ENCODE results near the gene TXNDC8. TPM values are rescaled to one million over a fixed set of nuclear protein-coding genes. Genes with fewer than 3 reads are reported as not detected.

The TXNDC8 gene
- total RNA-seq, 3 donors from 2014 or later (not counting 1 experiment from before 2014, with no cell fraction given) = not detected

DNA sequence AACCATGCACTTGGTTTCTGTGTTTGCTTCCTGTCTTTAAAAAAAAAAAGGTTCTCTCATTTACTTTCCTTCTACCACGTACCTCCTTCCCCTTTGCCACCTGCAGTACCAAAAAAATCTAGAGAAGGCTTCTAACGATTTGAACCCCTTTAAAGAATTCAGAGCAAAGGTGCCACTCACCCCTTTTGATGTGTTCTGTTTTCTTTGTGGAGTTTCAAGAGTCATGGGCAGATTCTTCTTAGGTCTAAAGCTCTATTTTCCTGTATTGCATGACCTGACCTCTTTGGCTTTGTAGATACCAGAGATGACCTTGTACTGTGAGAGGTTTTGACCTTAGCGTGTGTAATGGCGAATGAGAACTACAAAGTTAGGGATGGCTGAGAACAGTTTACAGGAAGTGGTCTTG, 29.0 kb downstream of the TXNDC8 start:
- no peak for ATAC-seq
- Histone ChIP-seq H3K4me3 (ENCODE audit: low read length) (no peak overlapping the region), H3K9me3 (ENCODE audit: control insufficient read depth, insufficient read depth, low read length) (peaks cover 2% of the 10 kb centered on the region), H3K4me1 (ENCODE audit: control insufficient read depth, insufficient read depth, low read length) (peaks cover 2% of the 10 kb centered on the region), H3K27ac (ENCODE audit: low read length) (no peak overlapping the region), H3K36me3 (ENCODE audit: control insufficient read depth, insufficient read depth, low read length) (no peaks in the 10 kb centered on the region), H3K27me3 (ENCODE audit: control insufficient read depth, insufficient read depth, low read length) (no peaks in the 10 kb centered on the region)
- Mint-ChIP-seq H3K4me1 (peaks cover 7 to 8% of the 10 kb centered on the region in 2 donors), H3K4me3 (no peak overlapping the region), H3K9me3 (no peaks in the 10 kb centered on the region), H3K36me3 (no peaks in the 10 kb centered on the region), H3K27ac (no peak overlapping the region), H3K27me3 (ENCODE audit: low read depth in 2 of 2) (no peaks in the 10 kb centered on the region)
- intact Hi-C loops (cut with micrococcal nuclease) = no loop called here
- no peak for DNase-seq
- TF ChIP-seq, protein P1, sequence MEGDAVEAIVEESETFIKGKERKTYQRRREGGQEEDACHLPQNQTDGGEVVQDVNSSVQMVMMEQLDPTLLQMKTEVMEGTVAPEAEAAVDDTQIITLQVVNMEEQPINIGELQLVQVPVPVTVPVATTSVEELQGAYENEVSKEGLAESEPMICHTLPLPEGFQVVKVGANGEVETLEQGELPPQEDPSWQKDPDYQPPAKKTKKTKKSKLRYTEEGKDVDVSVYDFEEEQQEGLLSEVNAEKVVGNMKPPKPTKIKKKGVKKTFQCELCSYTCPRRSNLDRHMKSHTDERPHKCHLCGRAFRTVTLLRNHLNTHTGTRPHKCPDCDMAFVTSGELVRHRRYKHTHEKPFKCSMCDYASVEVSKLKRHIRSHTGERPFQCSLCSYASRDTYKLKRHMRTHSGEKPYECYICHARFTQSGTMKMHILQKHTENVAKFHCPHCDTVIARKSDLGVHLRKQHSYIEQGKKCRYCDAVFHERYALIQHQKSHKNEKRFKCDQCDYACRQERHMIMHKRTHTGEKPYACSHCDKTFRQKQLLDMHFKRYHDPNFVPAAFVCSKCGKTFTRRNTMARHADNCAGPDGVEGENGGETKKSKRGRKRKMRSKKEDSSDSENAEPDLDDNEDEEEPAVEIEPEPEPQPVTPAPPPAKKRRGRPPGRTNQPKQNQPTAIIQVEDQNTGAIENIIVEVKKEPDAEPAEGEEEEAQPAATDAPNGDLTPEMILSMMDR (IDR thresholded peaks at IDR 0.05) = no peak
- 6% methylated on average over 4 of the region's 4 CpGs for WGBS (ENCODE audit: insufficient coverage)

DNA sequence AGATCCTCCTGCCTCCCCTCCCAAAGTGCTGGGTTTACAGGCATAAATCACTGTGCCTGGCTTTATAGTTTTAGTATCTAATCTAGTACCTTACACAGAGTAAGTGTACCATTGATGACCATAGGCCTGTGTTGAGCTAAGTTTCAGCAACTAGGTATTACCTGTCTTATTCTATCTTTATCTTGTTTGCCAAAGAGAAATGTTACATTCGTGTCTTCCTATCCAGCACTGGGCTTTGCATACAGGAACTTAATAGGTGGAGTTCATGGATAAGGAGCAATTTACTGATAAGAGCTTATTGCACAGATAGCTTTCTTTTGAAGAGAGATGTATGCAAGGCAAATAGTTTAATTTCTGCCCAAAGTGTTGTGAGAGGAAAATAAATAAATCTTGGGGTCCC, 30.5 kb downstream of the TXNDC8 start:
- DNase-seq = no peak
- Histone ChIP-seq H3K36me3 (ENCODE audit: control insufficient read depth, insufficient read depth, low read length) (no peaks in the 10 kb centered on the region), H3K4me3 (ENCODE audit: low read length) (no peak overlapping the region), H3K27ac (ENCODE audit: low read length) (no peak overlapping the region), H3K27me3 (ENCODE audit: control insufficient read depth, insufficient read depth, low read length) (no peaks in the 10 kb centered on the region), H3K4me1 (ENCODE audit: control insufficient read depth, insufficient read depth, low read length) (peaks cover 2% of the 10 kb centered on the region), H3K9me3 (ENCODE audit: control insufficient read depth, insufficient read depth, low read length) (peaks cover 2% of the 10 kb centered on the region)
- no peaks in the 10 kb centered on the region for H3K9me3 Mint-ChIP-seq
- H3K27ac Mint-ChIP-seq = no peak overlapping the region
- no peaks in the 10 kb centered on the region for H3K36me3 Mint-ChIP-seq
- TF ChIP-seq, protein P1 (IDR thresholded peaks at IDR 0.05) = no peak
- no peak for ATAC-seq
- no peak overlapping the region for H3K4me3 Mint-ChIP-seq
- intact Hi-C loops (cut with micrococcal nuclease) = no loop called here
- H3K27me3 Mint-ChIP-seq (ENCODE audit: low read depth in 2 of 2) = no peaks in the 10 kb centered on the region
- 91% methylated on average over 1 of the region's 1 CpG for WGBS (ENCODE audit: insufficient coverage)
- peaks cover 7 to 8% of the 10 kb centered on the region in 2 donors for H3K4me1 Mint-ChIP-seq

DNA sequence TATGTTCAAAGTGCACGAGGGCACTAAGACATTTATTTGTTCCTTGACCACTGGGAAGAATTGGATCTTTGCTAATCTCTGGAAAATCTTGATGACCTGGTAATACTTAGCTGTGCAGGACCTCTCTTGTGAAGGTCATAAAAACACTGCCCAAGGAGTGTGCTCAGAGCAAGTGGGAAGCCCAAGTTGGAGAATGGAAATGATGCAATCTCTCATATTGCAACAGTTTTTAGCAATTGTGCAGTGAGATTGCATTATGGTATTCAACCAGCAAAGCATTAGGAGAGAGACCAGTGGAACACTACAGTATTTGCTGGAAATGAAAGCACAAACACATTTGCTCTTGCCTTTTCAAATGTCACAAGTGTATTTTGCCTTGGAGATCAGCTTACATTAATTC, 34.5 kb downstream of the TXNDC8 start:
- H3K27me3 ChIP-seq (ENCODE audit: control insufficient read depth, insufficient read depth, low read length) = no peaks in the 10 kb centered on the region
- H3K4me1 Mint-ChIP-seq = no peaks in the 10 kb centered on the region
- H3K36me3 ChIP-seq (ENCODE audit: control insufficient read depth, insufficient read depth, low read length) = no peaks in the 10 kb centered on the region
- no peaks in the 10 kb centered on the region for H3K9me3 Mint-ChIP-seq
- 96% methylated on average over 1 of the region's 1 CpG for WGBS (ENCODE audit: insufficient coverage)
- no peak overlapping the region for H3K4me3 Mint-ChIP-seq
- intact Hi-C loops (cut with micrococcal nuclease) = no loop called here
- H3K4me3 ChIP-seq (ENCODE audit: low read length) = no peak overlapping the region
- ATAC-seq (no peak), DNase-seq (no peak)
- TF ChIP-seq, protein P1 (IDR thresholded peaks at IDR 0.05) = no peak
- no peaks in the 10 kb centered on the region for H3K36me3 Mint-ChIP-seq
- no peak overlapping the region for H3K27ac Mint-ChIP-seq
- H3K27ac ChIP-seq (ENCODE audit: low read length) = no peak overlapping the region
- peaks cover 0 to 3% of the 10 kb centered on the region in 2 donors for H3K27me3 Mint-ChIP-seq (ENCODE audit: low read depth in 2 of 2)
- H3K9me3 ChIP-seq (ENCODE audit: control insufficient read depth, insufficient read depth, low read length) = no peaks in the 10 kb centered on the region
- no peaks in the 10 kb centered on the region for H3K4me1 ChIP-seq (ENCODE audit: control insufficient read depth, insufficient read depth, low read length)

DNA sequence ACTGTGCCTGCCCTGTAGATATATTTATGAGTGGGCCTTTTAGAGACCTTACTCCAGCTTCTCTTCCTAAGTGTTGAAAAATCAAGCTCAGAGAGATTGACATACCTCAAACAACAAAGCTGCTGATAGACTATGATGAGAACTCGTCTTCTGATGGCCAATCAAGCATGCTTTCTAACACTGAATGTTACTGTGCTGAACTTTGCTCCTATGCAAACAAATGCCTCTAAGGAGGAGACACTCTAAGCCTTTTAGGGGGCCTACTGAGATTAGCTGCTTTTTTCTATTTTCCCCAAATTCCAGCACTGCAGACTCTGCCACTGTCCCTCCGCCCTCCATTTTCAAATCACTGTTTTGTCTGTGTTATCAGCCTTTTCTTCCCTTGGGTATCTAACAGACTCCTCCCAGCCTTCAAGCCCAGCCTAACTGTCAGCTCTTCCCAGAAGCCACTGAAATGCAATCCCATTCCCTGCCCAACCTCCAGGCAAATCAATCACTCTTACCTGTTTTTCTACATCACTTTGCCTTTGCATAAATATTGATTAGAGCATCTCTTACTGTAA, 39.5 kb downstream of the TXNDC8 start:
- Mint-ChIP-seq H3K4me1 (no peaks in the 10 kb centered on the region), H3K9me3 (no peaks in the 10 kb centered on the region), H3K4me3 (no peak overlapping the region), H3K36me3 (no peaks in the 10 kb centered on the region), H3K27me3 (ENCODE audit: low read depth in 2 of 2) (peaks cover 0 to 7% of the 10 kb centered on the region in 2 donors), H3K27ac (no peak overlapping the region)
- intact Hi-C loops (cut with micrococcal nuclease) = no loop called here
- ATAC-seq (no peak), DNase-seq (no peak)
- TF ChIP-seq, protein P1 (IDR thresholded peaks at IDR 0.05) = no peak
- WGBS (ENCODE audit: insufficient coverage) = 90% methylated on average over 2 of the region's 2 CpGs
- H3K4me1 ChIP-seq (ENCODE audit: control insufficient read depth, insufficient read depth, low read length) = no peaks in the 10 kb centered on the region
- H3K4me3 ChIP-seq (ENCODE audit: low read length) = no peak overlapping the region
- no peaks in the 10 kb centered on the region for H3K36me3 ChIP-seq (ENCODE audit: control insufficient read depth, insufficient read depth, low read length)
- H3K27ac ChIP-seq (ENCODE audit: low read length) = no peak overlapping the region
- no peaks in the 10 kb centered on the region for H3K9me3 ChIP-seq (ENCODE audit: control insufficient read depth, insufficient read depth, low read length)
- no peaks in the 10 kb centered on the region for H3K27me3 ChIP-seq (ENCODE audit: control insufficient read depth, insufficient read depth, low read length)

All from natural killer cell (primary cell).